ENCODE results near the gene PBX1. TPM values are rescaled to one million over a fixed set of nuclear protein-coding genes. Genes with fewer than 3 reads are reported as not detected.

Gene PBX1
- total RNA-seq, 1 experiment from 2014 or later, result 1.9 TPM

GRCh38 chr1:164712131-164713036, 153.4 kb downstream of the PBX1 start:
- in situ Hi-C loops (cut with HindIII; ENCODE audit: low pct_unique_long_range_greater_than_20kb, low sequenced_read_pairs), result no loop called here
- no peak for DNase-seq (ENCODE audit: low read depth, low spot score)

DNA sequence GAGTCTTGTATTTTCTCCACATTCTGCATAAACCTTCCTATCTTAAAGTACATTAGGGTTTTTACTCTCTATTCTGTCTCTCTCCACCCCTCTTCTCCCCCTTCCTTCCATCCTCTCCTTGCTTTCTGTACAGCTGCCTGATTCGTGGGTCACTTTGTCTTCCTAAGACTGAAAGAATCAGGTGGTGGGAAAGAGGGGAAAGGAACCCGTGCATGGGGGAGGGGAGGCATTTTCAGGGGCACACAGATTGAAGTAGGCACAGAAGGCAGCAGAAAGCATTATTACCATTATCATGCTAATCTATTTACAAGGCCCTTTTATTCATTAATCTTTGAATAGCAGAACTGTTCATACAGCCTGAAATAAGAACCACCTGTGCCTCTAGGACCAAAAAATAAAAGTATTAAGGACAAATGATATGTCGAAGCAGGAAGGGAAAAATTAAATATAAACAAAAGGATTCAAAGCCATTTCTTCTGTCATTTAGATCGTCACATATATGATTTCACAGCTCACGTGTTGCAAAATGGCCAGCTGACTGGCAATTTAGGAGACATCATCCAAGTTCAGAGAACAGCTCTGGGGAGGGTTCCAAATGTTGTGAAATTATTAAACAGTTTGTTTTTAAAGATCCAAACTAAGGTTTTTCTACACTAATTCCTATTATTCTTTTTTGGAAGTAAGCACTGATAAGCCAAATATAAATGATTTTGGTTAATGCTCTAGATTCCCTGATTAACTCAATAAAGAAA, 154.6 kb downstream of the PBX1 start:
- no peak for DNase-seq (ENCODE audit: low read depth, low spot score)

DNA sequence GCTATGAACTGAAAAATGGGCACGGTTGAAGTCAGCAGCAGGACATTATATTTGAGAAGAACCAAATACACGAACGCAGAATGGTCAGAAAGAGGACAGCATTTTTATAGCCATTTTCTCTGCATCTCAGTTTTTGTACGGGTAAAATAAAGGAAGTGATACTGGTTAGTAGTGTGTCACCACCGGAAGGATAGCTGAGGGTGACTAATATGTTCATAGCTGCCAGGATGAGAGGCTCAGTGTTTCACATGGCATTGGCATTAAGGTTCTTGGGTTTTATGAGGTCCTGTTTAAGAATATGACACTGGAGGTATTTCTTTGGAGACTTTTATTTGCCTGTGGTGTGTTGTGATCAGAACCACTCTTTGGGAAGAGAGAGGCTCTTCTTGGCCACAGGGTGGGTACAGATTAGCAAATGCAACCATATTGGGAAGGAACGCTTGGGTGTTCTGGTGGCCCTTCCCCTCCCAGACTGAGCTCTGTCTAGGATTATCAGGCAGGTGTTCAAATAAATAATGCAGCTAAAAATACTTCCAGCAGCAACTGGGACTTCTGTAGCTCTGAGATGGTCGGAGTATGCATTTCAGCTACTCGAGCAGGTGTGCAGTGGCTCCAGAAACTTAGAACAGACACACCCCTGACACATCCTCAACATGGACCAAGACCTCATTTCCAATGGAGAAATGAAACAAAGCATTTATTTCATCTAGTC, 158.2 kb downstream of the PBX1 start:
- no peak for DNase-seq (ENCODE audit: low read depth, low spot score)
- in situ Hi-C loops (cut with HindIII; ENCODE audit: low pct_unique_long_range_greater_than_20kb, low sequenced_read_pairs), result no loop called here

More for the DNA sequence above, 154.6 kb downstream of the PBX1 start:
- in situ Hi-C loops (cut with HindIII; ENCODE audit: low pct_unique_long_range_greater_than_20kb, low sequenced_read_pairs), result no loop called here

DNA sequence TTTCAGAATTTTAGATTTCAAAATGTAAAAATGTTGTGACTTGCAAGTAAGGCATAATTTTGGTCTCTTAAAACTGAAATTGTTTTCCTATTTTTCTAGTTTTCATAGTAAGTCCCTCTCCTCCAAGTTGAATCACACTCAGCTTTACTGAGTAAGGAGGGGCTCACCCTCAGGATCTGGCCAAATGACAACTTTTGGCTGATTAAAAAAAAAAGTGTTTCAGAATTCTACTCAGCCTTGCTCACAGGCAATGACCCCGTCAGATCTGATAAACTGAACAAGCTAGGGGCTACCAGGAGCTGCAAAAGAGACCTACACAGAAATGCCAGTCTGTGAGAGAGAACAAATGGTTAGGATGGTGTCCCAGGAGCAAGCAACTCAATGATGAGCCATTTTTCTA, 159.8 kb downstream of the PBX1 start:
- in situ Hi-C loops (cut with HindIII; ENCODE audit: low pct_unique_long_range_greater_than_20kb, low sequenced_read_pairs), result no loop called here
- DNase-seq (ENCODE audit: low read depth, low spot score), result no peak

DNA sequence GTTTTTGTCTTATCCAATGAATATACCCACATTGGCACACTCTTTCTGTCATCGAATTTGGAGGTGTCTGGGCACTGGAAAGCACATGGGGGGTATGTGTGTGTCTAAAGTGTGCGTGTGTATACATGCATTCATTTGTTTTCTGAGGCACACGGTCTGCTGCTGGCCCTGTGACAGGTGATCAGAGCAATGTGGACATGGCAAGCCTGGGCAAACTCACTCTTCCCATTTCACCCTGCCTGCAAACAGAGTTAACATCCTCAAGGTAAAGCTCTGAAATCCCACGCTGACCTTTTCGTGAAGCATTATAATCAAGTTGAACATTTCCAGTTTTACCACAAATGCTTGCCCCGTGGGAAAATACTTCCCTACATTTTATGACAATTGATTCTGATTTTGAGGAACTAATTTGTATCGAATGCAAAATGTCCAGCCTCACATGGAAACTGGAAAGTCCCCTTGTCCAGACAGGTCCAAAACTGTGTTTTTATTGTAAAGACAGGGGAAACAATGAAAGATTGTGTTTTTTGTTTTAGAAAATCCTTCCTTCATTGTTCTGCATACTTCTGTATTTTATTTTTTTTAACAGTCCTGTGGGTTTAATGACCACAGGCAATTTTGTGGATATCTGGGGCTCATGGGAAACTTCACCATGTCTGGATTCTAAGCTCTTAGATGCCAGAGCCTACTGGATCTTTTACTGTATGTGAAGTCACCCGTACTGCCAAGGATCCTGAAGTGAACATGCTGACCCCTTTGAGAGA, 160.9 kb downstream of the PBX1 start:
- in situ Hi-C loops (cut with HindIII; ENCODE audit: low pct_unique_long_range_greater_than_20kb, low sequenced_read_pairs), result no loop called here
- no peak for DNase-seq (ENCODE audit: low read depth, low spot score)

- DNase-seq (ENCODE audit: low read depth, low spot score), result no peak
- in situ Hi-C loops (cut with HindIII; ENCODE audit: low pct_unique_long_range_greater_than_20kb, low sequenced_read_pairs), result no loop called here
These were observed 161.7 kb downstream of the PBX1 start for GRCh38 chr1:164720440-164721227.

GRCh38 chr1:164721228-164721496, 162.2 kb downstream of the PBX1 start:
- DNase-seq (ENCODE audit: low read depth, low spot score), result no peak
- in situ Hi-C loops (cut with HindIII; ENCODE audit: low pct_unique_long_range_greater_than_20kb, low sequenced_read_pairs), result no loop called here

DNA sequence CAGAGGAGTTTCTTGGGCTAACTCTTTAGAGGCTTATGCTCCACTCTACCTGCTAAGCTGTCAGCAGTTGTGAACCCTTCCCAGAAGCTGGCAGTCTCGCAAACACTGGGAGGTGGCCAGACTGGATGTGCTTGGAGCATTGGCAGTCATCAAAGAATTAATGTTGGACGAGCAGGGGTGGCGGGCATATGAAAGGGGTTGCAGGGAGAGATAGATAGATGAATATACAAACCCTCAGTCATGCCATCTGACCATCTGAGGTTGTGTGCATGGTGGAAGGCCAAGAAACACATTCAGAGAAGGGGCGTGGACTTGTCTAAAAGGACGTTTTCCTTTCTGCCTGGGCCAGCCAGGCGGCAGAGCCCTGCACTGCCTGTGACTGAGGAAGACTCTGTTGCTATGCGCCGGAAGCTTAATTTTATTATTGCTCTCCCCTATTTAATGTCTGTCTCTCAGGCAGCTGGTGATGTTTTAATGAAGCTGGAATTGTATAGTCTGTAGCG, 164.4 kb downstream of the PBX1 start:
- no peak for DNase-seq (ENCODE audit: low read depth, low spot score)
- in situ Hi-C loops (cut with HindIII; ENCODE audit: low pct_unique_long_range_greater_than_20kb, low sequenced_read_pairs), result no loop called here

GRCh38 chr1:164725401-164725800, 166.4 kb downstream of the PBX1 start:
- no peak for DNase-seq (ENCODE audit: low read depth, low spot score)
- in situ Hi-C loops (cut with HindIII; ENCODE audit: low pct_unique_long_range_greater_than_20kb, low sequenced_read_pairs), result no loop called here

- in situ Hi-C loops (cut with HindIII; ENCODE audit: low pct_unique_long_range_greater_than_20kb, low sequenced_read_pairs), result no loop called here
- DNase-seq (ENCODE audit: low read depth, low spot score), result no peak
These were observed 167.3 kb downstream of the PBX1 start for GRCh38 chr1:164726235-164726634.

DNA sequence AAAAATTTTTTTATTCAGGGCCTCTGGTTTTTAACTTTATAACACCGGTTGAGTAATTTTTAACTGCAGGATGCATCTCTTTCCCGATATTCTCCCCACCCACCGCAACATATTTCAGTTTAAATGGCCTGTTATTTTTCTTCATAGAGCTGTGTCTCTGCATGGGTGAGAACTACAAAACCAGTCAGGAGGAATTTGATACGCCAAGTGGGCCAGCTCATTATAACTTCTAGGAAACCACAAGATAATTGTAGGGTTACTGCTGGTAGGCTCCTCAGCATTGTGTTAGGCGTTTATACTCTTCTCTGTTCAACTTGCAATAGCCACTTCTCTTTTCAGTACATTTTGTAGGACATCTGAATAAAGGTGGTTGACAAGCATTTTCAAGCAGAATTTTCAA, 169.7 kb downstream of the PBX1 start:
- in situ Hi-C loops (cut with HindIII; ENCODE audit: low pct_unique_long_range_greater_than_20kb, low sequenced_read_pairs), result no loop called here
- DNase-seq (ENCODE audit: low read depth, low spot score), result no peak

GRCh38 chr1:164731161-164731876, 172.3 kb downstream of the PBX1 start:
- in situ Hi-C loops (cut with HindIII; ENCODE audit: low pct_unique_long_range_greater_than_20kb, low sequenced_read_pairs), result no loop called here
- no peak for DNase-seq (ENCODE audit: low read depth, low spot score)

DNA sequence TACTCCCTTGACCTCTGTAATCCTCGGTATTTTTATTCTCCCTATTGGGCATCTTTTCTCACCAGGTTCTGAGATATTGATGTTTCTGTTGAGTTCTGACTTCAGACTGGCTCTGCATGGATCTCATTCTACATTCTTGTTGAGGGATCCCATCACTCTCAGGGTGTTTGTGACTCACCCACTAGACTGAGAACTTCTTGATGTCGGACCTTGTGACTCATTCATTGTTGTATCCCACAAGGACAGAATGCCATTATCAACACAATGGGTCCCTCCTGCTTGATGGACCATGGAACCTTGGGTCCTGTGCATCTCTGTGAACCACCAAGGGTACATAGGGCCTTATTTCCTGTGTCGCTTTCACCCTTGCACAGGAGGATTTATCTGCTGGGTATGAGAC, 174.1 kb downstream of the PBX1 start:
- in situ Hi-C loops (cut with HindIII; ENCODE audit: low pct_unique_long_range_greater_than_20kb, low sequenced_read_pairs), result no loop called here
- no peak for DNase-seq (ENCODE audit: low read depth, low spot score)

GRCh38 chr1:164733734-164734133, 174.8 kb downstream of the PBX1 start:
- in situ Hi-C loops (cut with HindIII; ENCODE audit: low pct_unique_long_range_greater_than_20kb, low sequenced_read_pairs), result no loop called here

DNA sequence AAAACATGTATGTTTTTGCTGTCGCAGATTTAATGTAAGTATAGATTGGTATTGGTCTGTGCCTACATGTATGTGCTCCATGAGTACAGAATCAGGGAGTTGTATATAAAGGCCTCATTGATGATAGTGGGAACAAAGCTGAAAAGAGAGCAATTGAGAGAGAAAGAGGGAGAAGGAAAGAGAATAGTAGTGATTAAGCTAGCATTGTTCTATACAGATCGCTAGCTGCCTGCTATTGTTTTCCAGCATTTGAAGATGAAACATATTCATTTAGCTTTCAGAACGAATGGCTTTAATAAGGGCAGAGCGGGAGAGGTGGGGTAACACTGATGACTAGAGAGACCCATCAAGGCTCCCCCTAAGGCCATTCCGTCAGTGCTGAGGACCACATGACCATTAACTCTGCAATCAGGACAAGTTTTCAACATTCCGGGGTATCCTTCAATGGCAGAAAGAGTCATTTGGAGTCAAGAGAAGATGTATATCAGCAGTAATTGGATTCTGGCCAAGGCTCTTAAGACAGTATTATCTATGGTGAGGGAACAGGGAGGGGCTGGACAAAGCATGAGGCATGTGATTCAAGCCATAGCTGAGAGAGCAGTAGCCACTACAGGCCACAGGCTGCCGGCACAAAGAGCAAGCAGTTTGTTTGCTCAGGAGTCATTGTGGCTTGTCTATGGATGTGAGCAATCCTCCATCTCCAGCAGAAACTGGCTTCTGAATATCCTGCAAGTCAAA, 176.5 kb downstream of the PBX1 start:
- peak; percentile 32 for DNase-seq (ENCODE audit: low read depth, low spot score)
- in situ Hi-C loops (cut with HindIII; ENCODE audit: low pct_unique_long_range_greater_than_20kb, low sequenced_read_pairs), result no loop called here

More at GRCh38 chr1:164733734-164734133, 174.8 kb downstream of the PBX1 start:
- DNase-seq (ENCODE audit: low read depth, low spot score), result no peak

- in situ Hi-C loops (cut with HindIII; ENCODE audit: low pct_unique_long_range_greater_than_20kb, low sequenced_read_pairs), result no loop called here
- DNase-seq (ENCODE audit: low read depth, low spot score), result no peak
These were observed 177.2 kb downstream of the PBX1 start for GRCh38 chr1:164736137-164736536.

Measured in SK-MEL-5 (cell line).